WTC11 (cell line): ENCODE data around the gene GBA2. TPM values are rescaled to one million over a fixed set of nuclear protein-coding genes. Genes with fewer than 3 reads are reported as not detected.

Experiments
- ATAC-seq: fragments of 200-7000 bp; cut with Tn5 transposase; 2 replicates; pipeline ENCODE4 v1.10.0; 2021; ENCODE audit warnings: mild to moderate bottlenecking, moderate library complexity
- CTCF ChIA-PET: fragments of 300-600 bp; sonication (Branson Sonifier 250); formaldehyde crosslinking; loops from one replicate; lab custom pipeline; 2021; ENCODE audit warnings: antibody characterized with exemption; lab: Charles Lee
- POLR2A ChIA-PET: fragments of 350-600 bp; sonication (Branson Sonifier 250); formaldehyde crosslinking; loops from one replicate; lab custom pipeline; 2021; ENCODE audit warnings: antibody characterized with exemption; lab: Charles Lee
- DNase-seq: peaks from one replicate; pipeline ENCODE4 v3.0.0; 2021; ENCODE audit warnings: low spot score
- H3K27ac Mint-ChIP-seq: 2 replicates; pipeline ENCODE4 v1.8.0; 2021; ENCODE audit warnings: mixed read lengths
- H3K27me3 Mint-ChIP-seq: 2 replicates; pipeline ENCODE4 v1.8.0; 2021; ENCODE audit warnings: low read depth, mild to moderate bottlenecking, moderate library complexity, mixed read lengths
- H3K36me3 Mint-ChIP-seq: 2 replicates; pipeline ENCODE4 v1.8.0; 2021; ENCODE audit warnings: mixed read lengths
- H3K4me1 Mint-ChIP-seq: 2 replicates; pipeline ENCODE4 v1.8.0; 2022; ENCODE audit warnings: mixed read lengths
- H3K4me3 Mint-ChIP-seq: 2 replicates; pipeline ENCODE4 v1.8.0; 2021; ENCODE audit warnings: mild to moderate bottlenecking, moderate library complexity, mixed read lengths
- H3K9me3 Mint-ChIP-seq: 2 replicates; pipeline ENCODE4 v1.8.0; 2021; ENCODE audit warnings: mixed read lengths
- AFF4 ChIP-seq: sonication (generic); formaldehyde crosslinking; IDR thresholded peaks from 2 replicates; pipeline ENCODE4 v1.8.1; 2023; ENCODE audit warnings: mild to moderate bottlenecking, missing genetic modification reagents, borderline replicate concordance
- AR ChIP-seq: fragments of 250-450 bp; sonication (Bioruptor Pico); IDR thresholded peaks from 2 replicates; pipeline ENCODE4 v1.9.0; 2021; ENCODE audit warnings: mild to moderate bottlenecking
- ARID4B ChIP-seq: sonication (generic); formaldehyde crosslinking; IDR thresholded peaks from 2 replicates; pipeline ENCODE4 v1.8.0; 2023; ENCODE audit warnings: missing genetic modification reagents, mild to moderate bottlenecking, borderline replicate concordance
- ATF1 ChIP-seq: sonication (generic); formaldehyde crosslinking; IDR thresholded peaks from 2 replicates; pipeline ENCODE4 v1.8.1; 2023; ENCODE audit warnings: mild to moderate bottlenecking, moderate library complexity, missing genetic modification reagents
- ATF3 ChIP-seq: sonication (generic); formaldehyde crosslinking; conservative IDR thresholded peaks from 2 replicates; pipeline ENCODE4 v1.8.1; 2022; ENCODE audit warnings: mild to moderate bottlenecking, missing genetic modification reagents
- CBFB ChIP-seq: sonication (generic); formaldehyde crosslinking; IDR thresholded peaks from 2 replicates; pipeline ENCODE4 v1.8.1; 2022; ENCODE audit warnings: mild to moderate bottlenecking, low read depth, missing genetic modification reagents
- CTCF ChIP-seq: fragments of 200-600 bp; IDR thresholded peaks from 2 replicates; pipeline ENCODE4 v1.8.0; 2022; ENCODE audit warnings: antibody characterized with exemption
- EMX1 ChIP-seq: fragments of 250-450 bp; sonication (Bioruptor Pico); IDR thresholded peaks from 2 replicates; pipeline ENCODE4 v1.8.0; 2021; ENCODE audit warnings: mild to moderate bottlenecking
- ERG ChIP-seq: fragments of 250-450 bp; sonication (Bioruptor Pico); IDR thresholded peaks from 2 replicates; pipeline ENCODE4 v1.8.0; 2021; ENCODE audit warnings: mild to moderate bottlenecking
- FOXJ3 ChIP-seq: sonication (generic); formaldehyde crosslinking; IDR thresholded peaks from 2 replicates; pipeline ENCODE4 v1.9.0; 2021; ENCODE audit warnings: missing genetic modification reagents, mild to moderate bottlenecking, borderline replicate concordance
- FOXK1 ChIP-seq: sonication (generic); formaldehyde crosslinking; IDR thresholded peaks from 2 replicates; pipeline ENCODE4 v1.8.0; 2022; ENCODE audit warnings: mild to moderate bottlenecking, moderate library complexity, missing genetic modification reagents
- GRHL2 ChIP-seq: fragments of 250-450 bp; sonication (Bioruptor Pico); IDR thresholded peaks from 2 replicates; pipeline ENCODE4 v1.8.0; 2022; ENCODE audit warnings: mild to moderate bottlenecking, moderate library complexity; ENCODE audit not compliant: insufficient replicate concordance, severe bottlenecking
- IRF2 ChIP-seq: sonication (generic); formaldehyde crosslinking; IDR thresholded peaks from 2 replicates; pipeline ENCODE4 v1.8.0; 2022; ENCODE audit warnings: low read depth, missing genetic modification reagents, borderline replicate concordance
- MAX ChIP-seq: sonication (generic); formaldehyde crosslinking; IDR thresholded peaks from 2 replicates; pipeline ENCODE4 v1.8.0; 2022; ENCODE audit warnings: mild to moderate bottlenecking, missing genetic modification reagents
- NFYB ChIP-seq: sonication (generic); formaldehyde crosslinking; conservative IDR thresholded peaks from 2 replicates; pipeline ENCODE4 v1.8.0; 2022; ENCODE audit warnings: low read depth, missing genetic modification reagents
- NR1H2 ChIP-seq: sonication (generic); formaldehyde crosslinking; IDR thresholded peaks from 2 replicates; pipeline ENCODE4 v1.9.0; 2021; ENCODE audit warnings: mild to moderate bottlenecking, moderate library complexity, missing genetic modification reagents
- USF1 ChIP-seq: sonication (generic); formaldehyde crosslinking; IDR thresholded peaks from 2 replicates; pipeline ENCODE4 v1.8.0; 2022; ENCODE audit warnings: mild to moderate bottlenecking, missing genetic modification reagents
- total RNA-seq: library from RNA; stranded (reverse); gene quantifications from 3 replicates; pipeline ENCODE4 v1.2.3, GENCODE V29; 2021

Gene GBA2
- total RNA-seq, 1 experiment from 2014 or later: 104 TPM

GRCh38 chr9:35781066-35781465 is 32.0 kb upstream of the GBA2 start (continued):
- TF ChIP-seq AR (no peak), CBFB (CRISPR knock-in tag) (no peak), NR1H2 (no peak), NFYB (no peak), USF1 (CRISPR knock-in tag) (no peak), ARID4B (CRISPR knock-in tag) (no peak), ATF1 (CRISPR knock-in tag) (no peak), GRHL2 (CRISPR knock-in tag) (no peak)

- CTCF ChIA-PET: interaction anchor here (0.8 to 1.2 kb wide), 5 partner anchors 12 to 176 kb away, joined by 3 to 6 read pairs (median 4); partner anchors contain the start of gene HINT2
- TF ChIP-seq MAX (CRISPR knock-in tag): no peak
- TF ChIP-seq FOXJ3 (CRISPR knock-in tag): no peak
- TF ChIP-seq CTCF: no peak
- TF ChIP-seq IRF2: no peak
- no peak for TF ChIP-seq EMX1
- no peak for TF ChIP-seq FOXK1 (CRISPR knock-in tag)
- TF ChIP-seq, all 79 proteins: peak for 0
- Mint-ChIP-seq H3K4me3 (no peak overlapping the region), H3K36me3 (peaks cover 9% of the 10 kb centered on the region), H3K27ac (no peak overlapping the region), H3K4me1 (peaks cover 18% of the 10 kb centered on the region), H3K27me3 (no peaks in the 10 kb centered on the region), H3K9me3 (peaks cover 4% of the 10 kb centered on the region)
- POLR2A ChIA-PET: no interaction called here
- DNase-seq (no peak), ATAC-seq (no peak)
Observed at GRCh38 chr9:35778496-35778895, 29.5 kb upstream of the GBA2 start.

- H3K36me3 Mint-ChIP-seq: peaks cover 5% of the 10 kb centered on the region; the same call in 1 of the 2 replicates
- H3K9me3 Mint-ChIP-seq: no peaks in the 10 kb centered on the region; the same call in 1 of the 2 replicates
- peaks cover 18% of the 10 kb centered on the region for H3K4me1 Mint-ChIP-seq
- ChIA-PET POLR2A (interaction anchor here (1.2 kb wide), 1 partner anchor 27 kb away, joined by 3 read pairs; the partner anchor contains the start of genes GBA2 and RGP1), CTCF (interaction anchor here (0.9 to 4.0 kb wide), 14 partner anchors 14 to 127 kb away, joined by 3 to 40 read pairs (median 5); partner anchors contain the start of genes GBA2, HINT2, RGP1 and SPAG8)
- DNase-seq (no peak), ATAC-seq (no peak)
- no peak overlapping the region for H3K4me3 Mint-ChIP-seq
- no peaks in the 10 kb centered on the region for H3K27me3 Mint-ChIP-seq
- no peak overlapping the region for H3K27ac Mint-ChIP-seq
- no peak for TF ChIP-seq AFF4 (CRISPR knock-in tag)
- TF ChIP-seq ERG: no peak
- no peak for TF ChIP-seq ATF3 (CRISPR knock-in tag)
Observed at GRCh38 chr9:35776018-35776417, 27.0 kb upstream of the GBA2 start.
